Measurements from ENCODE around the gene STIMATE.

The STIMATE gene

DNA sequence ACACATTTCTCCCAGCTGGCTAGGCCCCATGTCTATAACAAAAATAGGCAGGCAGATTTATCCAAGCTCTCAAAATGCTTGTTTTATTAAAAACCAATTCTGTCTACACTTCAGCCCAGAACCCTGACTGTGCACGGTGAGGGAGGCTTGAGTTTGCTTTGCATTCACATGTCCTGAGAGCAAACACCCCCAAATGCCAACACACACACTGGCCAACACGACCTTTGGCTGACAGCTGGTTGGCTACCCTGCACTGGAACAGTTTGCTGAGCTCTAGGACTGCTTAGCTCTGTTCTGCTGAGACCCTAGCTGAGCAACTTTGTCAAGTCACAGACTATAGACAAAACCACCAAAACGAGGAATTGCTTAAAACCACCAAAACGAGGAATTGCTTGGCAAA lies 3.6 kb downstream of the STIMATE start:
- TF ChIP-seq POLR2A (IDR thresholded peaks at IDR 0.05; ENCODE audit: extremely low read depth, insufficient read length) (no peak), MYC (IDR thresholded peaks at IDR 0.05; ENCODE audit: low read depth, low read length) (no peak), MAX (IDR thresholded peaks at IDR 0.05; ENCODE audit: low read depth, low read length) (no peak)
- TF ChIP-seq, protein P1, sequence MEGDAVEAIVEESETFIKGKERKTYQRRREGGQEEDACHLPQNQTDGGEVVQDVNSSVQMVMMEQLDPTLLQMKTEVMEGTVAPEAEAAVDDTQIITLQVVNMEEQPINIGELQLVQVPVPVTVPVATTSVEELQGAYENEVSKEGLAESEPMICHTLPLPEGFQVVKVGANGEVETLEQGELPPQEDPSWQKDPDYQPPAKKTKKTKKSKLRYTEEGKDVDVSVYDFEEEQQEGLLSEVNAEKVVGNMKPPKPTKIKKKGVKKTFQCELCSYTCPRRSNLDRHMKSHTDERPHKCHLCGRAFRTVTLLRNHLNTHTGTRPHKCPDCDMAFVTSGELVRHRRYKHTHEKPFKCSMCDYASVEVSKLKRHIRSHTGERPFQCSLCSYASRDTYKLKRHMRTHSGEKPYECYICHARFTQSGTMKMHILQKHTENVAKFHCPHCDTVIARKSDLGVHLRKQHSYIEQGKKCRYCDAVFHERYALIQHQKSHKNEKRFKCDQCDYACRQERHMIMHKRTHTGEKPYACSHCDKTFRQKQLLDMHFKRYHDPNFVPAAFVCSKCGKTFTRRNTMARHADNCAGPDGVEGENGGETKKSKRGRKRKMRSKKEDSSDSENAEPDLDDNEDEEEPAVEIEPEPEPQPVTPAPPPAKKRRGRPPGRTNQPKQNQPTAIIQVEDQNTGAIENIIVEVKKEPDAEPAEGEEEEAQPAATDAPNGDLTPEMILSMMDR (IDR thresholded peaks at IDR 0.05; ENCODE audit: low read depth, low read length): no peak
- peak; percentile 45 for DNase-seq (ENCODE audit: low read depth)
- no peak overlapping the region for H3K4me3 ChIP-seq (ENCODE audit: low read depth, low read length)

- peak overlapping the region; percentile 8 for H3K4me3 ChIP-seq (ENCODE audit: low read depth, low read length)
- DNase-seq (ENCODE audit: low read depth): peak; percentile 34
- TF ChIP-seq MYC (IDR thresholded peaks at IDR 0.05; ENCODE audit: low read depth, low read length) (no peak), MAX (IDR thresholded peaks at IDR 0.05; ENCODE audit: low read depth, low read length) (no peak), POLR2A (IDR thresholded peaks at IDR 0.05; ENCODE audit: extremely low read depth, insufficient read length) (no peak)
- TF ChIP-seq, protein P1 (IDR thresholded peaks at IDR 0.05; ENCODE audit: low read depth, low read length): peak; percentile 4
Measured at GRCh38 chr3:52892625-52893311, 4.6 kb downstream of the STIMATE start.

GRCh38 chr3:52892290-52892624 lies 5.1 kb downstream of the STIMATE start:
- no peak overlapping the region for H3K4me3 ChIP-seq (ENCODE audit: low read depth, low read length)
- no peak for DNase-seq (ENCODE audit: low read depth)
- TF ChIP-seq MYC (IDR thresholded peaks at IDR 0.05; ENCODE audit: low read depth, low read length) (no peak), MAX (IDR thresholded peaks at IDR 0.05; ENCODE audit: low read depth, low read length) (no peak), POLR2A (IDR thresholded peaks at IDR 0.05; ENCODE audit: extremely low read depth, insufficient read length) (no peak)
- TF ChIP-seq, protein P1 (IDR thresholded peaks at IDR 0.05; ENCODE audit: low read depth, low read length): no peak

DNA sequence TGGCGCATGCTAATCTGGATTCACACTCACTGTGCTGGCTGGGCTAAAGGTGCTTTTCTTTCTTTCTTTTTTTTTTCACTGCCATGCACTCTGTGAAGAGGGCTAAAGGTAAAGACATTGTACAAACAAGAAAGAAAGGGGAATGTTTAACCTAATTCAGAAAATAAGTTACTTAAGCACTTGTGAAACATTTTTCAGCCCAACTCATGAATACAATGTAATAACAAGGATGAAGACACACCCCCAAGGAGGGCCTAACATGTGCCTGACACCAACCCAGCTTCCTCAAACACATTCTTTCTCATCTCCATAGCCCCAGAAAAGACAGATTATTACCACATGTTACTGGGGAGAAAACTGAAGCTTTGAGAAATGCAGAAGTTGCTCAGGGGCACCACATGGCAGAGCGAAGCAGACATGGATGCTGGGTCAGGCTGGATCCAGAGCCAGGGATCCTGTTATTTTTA lies 5.7 kb downstream of the STIMATE start:
- DNase-seq (ENCODE audit: low read depth): peak; percentile 93
- TF ChIP-seq MYC (IDR thresholded peaks at IDR 0.05; ENCODE audit: low read depth, low read length): peak; percentile 99
- peak; percentile 98 for TF ChIP-seq MAX (IDR thresholded peaks at IDR 0.05; ENCODE audit: low read depth, low read length)
- no peak for TF ChIP-seq POLR2A (IDR thresholded peaks at IDR 0.05; ENCODE audit: extremely low read depth, insufficient read length)

GRCh38 chr3:52891164-52891563 lies 6.2 kb downstream of the STIMATE start:
- DNase-seq (ENCODE audit: low read depth): no peak
- H3K4me3 ChIP-seq (ENCODE audit: low read depth, low read length): no peak overlapping the region
- TF ChIP-seq MAX (IDR thresholded peaks at IDR 0.05; ENCODE audit: low read depth, low read length) (no peak), POLR2A (IDR thresholded peaks at IDR 0.05; ENCODE audit: extremely low read depth, insufficient read length) (no peak), MYC (IDR thresholded peaks at IDR 0.05; ENCODE audit: low read depth, low read length) (no peak)
- TF ChIP-seq, protein P1 (IDR thresholded peaks at IDR 0.05; ENCODE audit: low read depth, low read length): no peak

More for the DNA sequence above, 5.7 kb downstream of the STIMATE start:
- no peak overlapping the region for H3K4me3 ChIP-seq (ENCODE audit: low read depth, low read length)

- H3K4me3 ChIP-seq (ENCODE audit: low read depth, low read length): no peak overlapping the region
- DNase-seq (ENCODE audit: low read depth): no peak
- TF ChIP-seq, protein P1 (IDR thresholded peaks at IDR 0.05; ENCODE audit: low read depth, low read length): no peak
Measured at GRCh38 chr3:52890735-52891134, 6.6 kb downstream of the STIMATE start.

Data from NB4 (cell line).